C4-2B (cell line): ENCODE data around the gene VMAC.

Experiments
- CTCF ChIP-seq: fragments of 450-650 bp; conservative IDR thresholded peaks from 2 replicates; pipeline ENCODE4 v1.5.1; 2017; ENCODE audit warnings: mild to moderate bottlenecking
- ZFX ChIP-seq: fragments of 450-650 bp; IDR thresholded peaks from 2 replicates; pipeline ENCODE4 v1.6.1; 2017

- TF ChIP-seq CTCF (no peak), ZFX (no peak)
These were observed 28.1 kb downstream of the VMAC start for GRCh38 chr19:5932609-5933262.
